HG03196 (cell line): Measurements from ENCODE around the gene CDK15.

Experiments used
- ATAC-seq: cut with Tn5 transposase; IDR thresholded peaks from one replicate; pipeline ENCODE4 v1.9.1; 2021; ENCODE audit not compliant: unreplicated experiment

Gene CDK15

DNA sequence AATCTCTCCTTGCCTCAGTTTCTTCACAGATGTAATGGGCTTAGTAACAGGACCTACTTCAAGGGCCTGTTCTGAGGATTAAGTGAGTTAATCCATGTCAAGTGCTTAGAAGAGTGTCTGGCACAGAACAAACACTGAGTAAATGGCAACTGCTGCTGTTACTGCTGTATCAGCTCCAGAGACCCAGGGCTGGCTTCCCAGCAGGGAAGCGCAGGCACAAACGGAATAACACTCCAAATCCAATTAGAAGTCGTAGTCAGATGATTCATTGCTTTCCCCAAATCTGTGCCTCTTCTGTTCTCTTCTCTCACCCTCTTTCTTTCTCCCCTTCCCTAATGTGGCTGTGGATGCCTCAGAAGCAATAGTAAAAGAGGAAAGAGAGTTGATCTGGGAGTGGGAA lies 126.2 kb downstream of the CDK15 start:
- no peak for ATAC-seq

DNA sequence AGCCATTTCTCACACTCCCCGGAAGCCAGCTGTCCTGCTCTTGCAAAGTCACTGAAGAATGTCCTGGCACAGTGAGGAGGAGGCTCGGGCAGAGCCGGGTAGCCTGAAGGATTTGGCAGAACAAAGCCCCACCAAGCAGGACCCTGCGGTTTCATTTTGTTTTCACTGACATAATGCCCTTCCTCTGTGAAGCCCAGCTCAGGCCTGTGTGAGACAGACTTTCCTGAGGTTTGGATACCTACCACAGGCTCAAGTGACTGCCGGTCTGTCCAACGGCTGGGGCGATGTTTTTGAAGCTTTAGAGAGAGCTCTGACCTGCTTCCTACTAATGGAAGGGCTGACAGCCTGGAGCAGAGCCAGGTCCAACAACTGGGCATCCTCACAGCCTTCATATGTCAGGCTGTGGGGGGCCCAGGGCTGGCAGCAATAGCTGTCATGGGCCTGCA lies 127.5 kb downstream of the CDK15 start:
- no peak for ATAC-seq

DNA sequence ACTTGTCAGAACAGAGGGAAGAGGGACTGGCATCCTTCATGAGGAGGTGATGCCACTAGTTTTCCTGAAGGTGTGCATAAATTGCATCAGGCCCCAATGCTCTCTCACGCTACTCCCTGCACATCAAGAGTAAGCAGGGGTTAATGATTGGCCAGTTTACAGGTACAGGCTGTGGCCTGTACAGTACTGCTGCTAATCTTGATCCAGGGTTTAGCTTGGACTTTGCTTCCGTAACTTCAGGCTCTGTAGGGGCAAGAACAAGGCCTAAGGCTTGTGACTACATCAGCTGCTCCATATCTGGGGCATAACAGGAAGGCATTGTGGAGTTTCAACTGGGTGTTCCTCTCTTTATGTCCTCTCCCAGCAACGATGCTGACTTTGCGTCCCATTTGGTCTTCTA lies 130.5 kb downstream of the CDK15 start:
- no peak for ATAC-seq

DNA sequence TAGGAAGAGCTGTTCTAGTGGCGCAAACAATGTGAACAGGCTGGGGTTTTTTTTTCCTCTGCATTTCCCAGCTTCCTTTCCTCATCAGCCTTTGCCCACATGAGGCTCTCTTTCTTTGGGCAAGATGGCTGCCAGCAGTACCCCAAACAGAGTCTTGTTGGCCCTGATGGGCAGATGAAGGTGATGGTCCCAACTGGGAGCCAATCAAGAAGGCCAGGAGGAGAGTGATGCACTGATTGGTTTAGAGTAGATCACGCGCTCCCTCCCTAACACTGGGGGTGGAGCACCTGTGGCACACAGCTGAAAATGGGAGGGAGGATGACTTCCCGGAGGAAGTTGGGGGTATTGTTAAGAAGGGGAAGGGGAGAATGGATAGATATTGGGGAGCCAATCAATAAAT lies 131.0 kb downstream of the CDK15 start:
- no peak for ATAC-seq

DNA sequence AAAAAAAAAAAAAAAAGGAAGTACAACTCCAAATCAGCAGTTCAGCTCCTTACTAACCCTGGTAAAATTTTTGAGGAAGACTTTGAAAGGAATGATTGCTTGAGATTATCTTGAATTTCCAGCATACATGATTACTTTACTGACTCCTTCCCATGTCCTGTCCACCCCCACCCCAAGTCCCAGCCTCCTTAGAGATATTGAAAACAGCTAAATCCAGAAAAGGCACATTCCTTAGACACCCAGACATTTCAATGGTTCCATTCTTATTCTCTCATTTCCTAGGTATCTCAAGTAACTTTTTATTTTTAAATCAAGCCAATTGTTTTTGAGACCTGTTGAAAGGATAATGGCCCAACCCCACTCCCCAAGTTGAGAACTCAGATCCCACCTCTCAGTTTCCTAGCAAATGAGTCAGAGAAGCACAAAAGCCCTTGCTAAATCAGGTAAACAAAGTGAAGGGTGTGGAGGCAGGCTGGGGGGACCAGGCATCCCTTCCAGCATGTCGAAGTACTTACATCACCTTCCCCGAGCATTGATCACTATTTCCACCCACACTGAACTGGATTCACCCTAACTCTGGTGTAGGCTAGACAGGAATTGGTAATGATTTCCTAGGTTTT lies 131.9 kb downstream of the CDK15 start:
- ATAC-seq = no peak

DNA sequence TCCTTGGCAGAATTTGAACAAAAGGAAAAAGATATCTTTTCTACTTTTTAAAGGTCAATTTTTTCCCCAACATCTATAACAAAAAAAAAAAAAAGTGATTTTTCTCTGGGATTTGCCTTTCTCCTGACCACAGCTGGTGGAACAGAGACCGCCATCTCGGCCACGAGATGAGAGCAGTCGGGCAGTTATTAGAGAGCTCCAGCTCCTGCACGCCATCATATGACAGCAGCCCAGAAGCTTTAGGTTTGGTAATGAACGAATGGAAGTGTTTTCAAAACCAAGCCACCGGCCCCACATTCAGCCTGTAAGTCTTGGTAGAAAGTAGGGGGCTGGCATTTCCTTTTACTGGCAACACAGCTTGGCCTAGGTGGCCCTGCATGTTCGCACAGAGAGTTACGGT lies 132.4 kb downstream of the CDK15 start:
- ATAC-seq = no peak

DNA sequence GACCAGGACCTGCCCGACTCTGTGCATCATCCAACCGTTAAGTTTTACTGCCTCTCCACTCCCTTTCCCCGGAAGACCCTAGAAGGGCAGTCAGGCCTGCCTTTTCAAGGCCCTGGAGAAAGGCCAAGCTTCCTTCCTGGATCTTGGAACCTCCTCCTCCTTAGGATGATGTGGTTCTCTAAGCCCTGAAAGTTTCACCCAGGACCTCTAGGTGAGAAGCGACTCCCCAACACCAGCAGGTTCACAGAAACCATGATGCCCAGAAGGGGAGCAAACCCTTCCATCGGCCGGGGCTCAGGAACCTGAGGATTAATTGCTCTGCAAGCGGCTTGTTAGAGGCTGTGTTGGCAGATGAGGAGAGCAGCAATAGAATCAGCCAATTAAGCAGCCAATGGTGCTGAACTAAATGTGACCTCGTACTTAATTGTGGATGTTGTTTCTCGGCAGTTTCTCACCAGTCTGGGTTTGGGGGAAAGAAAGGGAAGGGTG lies 133.2 kb downstream of the CDK15 start:
- no peak for ATAC-seq

DNA sequence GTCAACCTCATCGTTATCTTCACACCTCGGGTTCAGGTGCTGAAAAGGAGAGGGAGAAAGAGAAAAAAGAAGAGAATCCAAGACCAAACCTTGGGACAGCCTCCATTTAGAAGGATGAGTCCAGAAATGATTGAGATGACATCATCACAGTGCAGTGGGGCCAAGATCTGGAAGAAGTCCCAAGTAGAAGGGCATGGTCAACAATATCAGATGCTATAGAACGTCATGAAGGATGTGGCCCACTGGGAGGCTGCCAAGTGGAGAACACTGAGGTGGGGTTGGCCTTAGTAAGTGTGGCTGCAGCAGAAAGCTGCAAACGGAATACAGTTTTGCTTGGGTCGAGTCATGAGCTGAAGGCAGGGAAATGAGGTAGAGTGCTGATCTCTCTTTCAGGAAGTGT lies 136.2 kb downstream of the CDK15 start:
- ATAC-seq = no peak
